Suprapubic skin (tissue), 4 donors: Measurements from ENCODE around the gene RPL35. TPM values are rescaled to one million over a fixed set of nuclear protein-coding genes. Genes with fewer than 3 reads are reported as not detected.

ENCODE experiments used
- DNase-seq, 2 donors: peaks; one replicate each; pipeline ENCODE4 v3.0.0-alpha.2; 2019; ENCODE audit warnings: low spot score in 2 of 2
- H3K27ac ChIP-seq: fragments of 200-600 bp; sonication (generic); one replicate; pipeline ENCODE4 v1.5.1; 2019
- H3K27me3 ChIP-seq: fragments of 200-600 bp; sonication (generic); one replicate; pipeline ENCODE4 v1.5.1; 2019
- H3K36me3 ChIP-seq: fragments of 200-600 bp; sonication (generic); one replicate; pipeline ENCODE4 v1.5.1; 2019
- H3K4me1 ChIP-seq: fragments of 200-600 bp; sonication (generic); one replicate; pipeline ENCODE4 v1.5.1; 2019
- H3K4me3 ChIP-seq: fragments of 200-600 bp; sonication (generic); one replicate; pipeline ENCODE4 v1.5.1; 2019; ENCODE audit warnings: mild to moderate bottlenecking
- H3K9me3 ChIP-seq: fragments of 200-600 bp; sonication (generic); one replicate; pipeline ENCODE4 v1.5.1; 2019
- CTCF ChIP-seq, 2 donors: fragments of 200-600 bp in 1 of 2; fragments of 450-650 bp in 1 of 2; sonication (generic) in 1 of 2; IDR thresholded peaks; one replicate each; pipeline ENCODE4 v1.5.1; 2016 to 2019; ENCODE audit warnings: antibody characterized with exemption in 2 of 2, mild to moderate bottlenecking in 1 of 2, moderate library complexity in 1 of 2
- EP300 ChIP-seq: sonication (generic); formaldehyde crosslinking; IDR thresholded peaks from one replicate; pipeline ENCODE4 v1.6.1; 2017; ENCODE audit warnings: antibody characterized with exemption
- POLR2A ChIP-seq, 2 donors: fragments of 450-650 bp; IDR thresholded peaks; one replicate each; pipeline ENCODE4 v1.6.1; 2017; ENCODE audit warnings: antibody characterized with exemption in 2 of 2, mild to moderate bottlenecking in 2 of 2, moderate library complexity in 2 of 2
- POLR2AphosphoS5 ChIP-seq, 3 donors: sonication (generic); formaldehyde crosslinking; IDR thresholded peaks; one replicate each; pipeline ENCODE4 v1.6.1; 2017; ENCODE audit warnings: antibody characterized with exemption in 3 of 3
- WGBS: methylation state at CpG from one replicate; pipeline ENCODE4 v1.1.5; 2018; 5-methylcytosine and 5-hydroxymethylcytosine counted together
- total RNA-seq, 4 donors: library from RNA; depleted of rRNA; stranded (reverse); fragments of >200 nt; gene quantifications; one replicate each; pipeline ENCODE4 v1.1.0, GENCODE V29; 2016

The RPL35 gene
- 1,000 to 10,000 TPM; 1,001 to 2,050 (median 1,799) TPM for total RNA-seq

GRCh38 chr9:124861342-124862229 is at the start of gene RPL35, which contains the start of gene ARPC5L:
Gene RPL35, minus strand, starts transcription at chr9:124861957. Its CDS starts 45 bp downstream, at chr9:124861912.
Gene ARPC5L, plus strand, starts transcription at chr9:124862130. Its CDS starts 7,161 bp downstream, at chr9:124869291.
- WGBS, result under 1% methylated on average over 34 of the region's 92 CpGs
- peaks cover 49% of the 10 kb centered on the region for H3K4me1 ChIP-seq
- H3K36me3 ChIP-seq, result peaks cover 38% of the 10 kb centered on the region
- H3K9me3 ChIP-seq, result no peaks in the 10 kb centered on the region
- peak within 1 kb of the TSS; percentile 92 for H3K4me3 ChIP-seq
- H3K27me3 ChIP-seq, result no peaks in the 10 kb centered on the region
- peak within 1 kb of the TSS; percentile 95 for H3K27ac ChIP-seq
- peak in 1 of 2 donors; percentile 79 for TF ChIP-seq POLR2A (IDR thresholded peaks at IDR 0.05)
- TF ChIP-seq POLR2AphosphoS5 (IDR thresholded peaks at IDR 0.05), result peak; percentile 70 to 90 (median 75)
- peak in 1 of 2 donors; percentile 38 for TF ChIP-seq CTCF (IDR thresholded peaks at IDR 0.05)
- TF ChIP-seq EP300, result no peak
- DNase-seq, result peak; percentile 96 to 98

GRCh38 chr9:124908098-124908497 is 46.3 kb upstream of the RPL35 start:
- Histone ChIP-seq H3K27me3 (no peaks in the 10 kb centered on the region), H3K4me1 (no peaks in the 10 kb centered on the region), H3K9me3 (no peaks in the 10 kb centered on the region), H3K4me3 (no peak overlapping the region), H3K27ac (no peak overlapping the region), H3K36me3 (peaks cover 61% of the 10 kb centered on the region)
- WGBS, result 89% methylated on average over 2 of the region's 2 CpGs
- no peak for DNase-seq
- TF ChIP-seq EP300 (no peak), CTCF (IDR thresholded peaks at IDR 0.05) (no peak), POLR2A (IDR thresholded peaks at IDR 0.05) (no peak), POLR2AphosphoS5 (IDR thresholded peaks at IDR 0.05) (no peak)

- Histone ChIP-seq H3K4me3 (no peak overlapping the region), H3K4me1 (no peaks in the 10 kb centered on the region), H3K36me3 (peaks cover 57% of the 10 kb centered on the region), H3K27ac (no peak overlapping the region), H3K27me3 (no peaks in the 10 kb centered on the region), H3K9me3 (no peaks in the 10 kb centered on the region)
- no peak for TF ChIP-seq POLR2A (IDR thresholded peaks at IDR 0.05)
- TF ChIP-seq POLR2AphosphoS5 (IDR thresholded peaks at IDR 0.05), result no peak
- no peak for TF ChIP-seq EP300
- TF ChIP-seq CTCF (IDR thresholded peaks at IDR 0.05), result no peak
- no peak for DNase-seq
- WGBS, result 79% methylated on average over 1 of the region's 1 CpG
Measured at GRCh38 chr9:124906966-124907365, 45.2 kb upstream of the RPL35 start.

- WGBS, result 71% methylated on average over 9 of the region's 9 CpGs
- no peaks in the 10 kb centered on the region for H3K27me3 ChIP-seq
- H3K9me3 ChIP-seq, result no peaks in the 10 kb centered on the region
- no peak overlapping the region for H3K4me3 ChIP-seq
- peaks cover 62% of the 10 kb centered on the region for H3K36me3 ChIP-seq
- TF ChIP-seq POLR2A (IDR thresholded peaks at IDR 0.05), result no peak
- no peak for TF ChIP-seq EP300
- TF ChIP-seq POLR2AphosphoS5 (IDR thresholded peaks at IDR 0.05), result no peak
- TF ChIP-seq CTCF (IDR thresholded peaks at IDR 0.05), result no peak
- no peak overlapping the region for H3K27ac ChIP-seq
- H3K4me1 ChIP-seq, result no peaks in the 10 kb centered on the region
- DNase-seq, result no peak
Measured at GRCh38 chr9:124899845-124900244, 38.1 kb upstream of the RPL35 start.
